ENCODE data around the gene STAM2.
"Not testable (repeated sequence)": the region's sequence is repeated elsewhere in the genome, so short reads cannot be mapped to it uniquely, and the experiment has no call there.

DNA sequence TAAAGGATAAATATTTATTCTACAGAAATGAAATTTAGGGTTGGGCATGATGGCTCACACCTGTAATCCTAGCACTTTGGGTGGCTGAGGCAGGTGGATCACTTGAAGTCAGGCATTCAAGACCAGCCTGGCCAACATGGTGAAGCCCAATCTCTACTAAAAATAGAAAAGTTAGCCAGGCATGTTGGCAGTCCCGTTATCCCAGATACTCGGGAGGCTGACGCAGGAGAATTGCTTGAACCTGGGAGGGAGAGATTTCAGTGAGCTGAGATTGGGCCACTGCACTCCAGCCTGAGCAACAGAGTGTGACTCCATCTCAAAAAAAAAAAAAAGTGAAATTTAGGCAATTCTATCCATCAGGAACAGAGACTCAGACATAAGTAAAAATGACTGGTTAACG is 84.8 kb downstream of the STAM2 start:
- TF ChIP-seq, protein P1, sequence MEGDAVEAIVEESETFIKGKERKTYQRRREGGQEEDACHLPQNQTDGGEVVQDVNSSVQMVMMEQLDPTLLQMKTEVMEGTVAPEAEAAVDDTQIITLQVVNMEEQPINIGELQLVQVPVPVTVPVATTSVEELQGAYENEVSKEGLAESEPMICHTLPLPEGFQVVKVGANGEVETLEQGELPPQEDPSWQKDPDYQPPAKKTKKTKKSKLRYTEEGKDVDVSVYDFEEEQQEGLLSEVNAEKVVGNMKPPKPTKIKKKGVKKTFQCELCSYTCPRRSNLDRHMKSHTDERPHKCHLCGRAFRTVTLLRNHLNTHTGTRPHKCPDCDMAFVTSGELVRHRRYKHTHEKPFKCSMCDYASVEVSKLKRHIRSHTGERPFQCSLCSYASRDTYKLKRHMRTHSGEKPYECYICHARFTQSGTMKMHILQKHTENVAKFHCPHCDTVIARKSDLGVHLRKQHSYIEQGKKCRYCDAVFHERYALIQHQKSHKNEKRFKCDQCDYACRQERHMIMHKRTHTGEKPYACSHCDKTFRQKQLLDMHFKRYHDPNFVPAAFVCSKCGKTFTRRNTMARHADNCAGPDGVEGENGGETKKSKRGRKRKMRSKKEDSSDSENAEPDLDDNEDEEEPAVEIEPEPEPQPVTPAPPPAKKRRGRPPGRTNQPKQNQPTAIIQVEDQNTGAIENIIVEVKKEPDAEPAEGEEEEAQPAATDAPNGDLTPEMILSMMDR (IDR thresholded peaks at IDR 0.05; ENCODE audit: extremely low read depth in 1 of 2, insufficient read depth in 1 of 2, low read depth in 1 of 2, low read length in 2 of 2), result not testable (repeated sequence)
- TF ChIP-seq, protein P2, sequence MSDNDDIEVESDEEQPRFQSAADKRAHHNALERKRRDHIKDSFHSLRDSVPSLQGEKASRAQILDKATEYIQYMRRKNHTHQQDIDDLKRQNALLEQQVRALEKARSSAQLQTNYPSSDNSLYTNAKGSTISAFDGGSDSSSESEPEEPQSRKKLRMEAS (IDR thresholded peaks at IDR 0.05; ENCODE audit: insufficient read depth, insufficient read length), result not testable (repeated sequence)
- TF ChIP-seq POLR2A (IDR thresholded peaks at IDR 0.05; ENCODE audit: low read depth, low read length); MYC (IDR thresholded peaks at IDR 0.05; ENCODE audit: low read depth, low read length); POLR2AphosphoS5 (IDR thresholded peaks at IDR 0.05; ENCODE audit: insufficient read depth, low read depth, low read length); EZH2 (IDR thresholded peaks at IDR 0.05; ENCODE audit: borderline replicate concordance, low read depth, low read length, severe bottlenecking); FOS (IDR thresholded peaks at IDR 0.05; ENCODE audit: borderline replicate concordance, insufficient read depth, low read length): not testable (repeated sequence)

All from endothelial cell of umbilical vein (primary cell).